T-helper 1 cell treated with Interleukin-12 subunit alpha and Interleukin-12 subunit beta and Interleukin-4 antibody, amounts not matched to agents 30 μg/mL and 1 μg/mL, for 36 hours (primary cell): ENCODE measurements around the gene MS4A12.
"Not testable (repeated sequence)": the region's sequence is repeated elsewhere in the genome, so short reads cannot be mapped to it uniquely, and the experiment has no call there.

Source experiments
- H3K27ac Mint-ChIP-seq: one replicate; pipeline ENCODE4 v1.8.0; 2021; ENCODE audit warnings: mild to moderate bottlenecking, mixed read lengths
- H3K27me3 Mint-ChIP-seq: one replicate; pipeline ENCODE4 v1.8.0; 2021; ENCODE audit warnings: low read depth, mixed read lengths
- H3K36me3 Mint-ChIP-seq: one replicate; pipeline ENCODE4 v1.8.0; 2021; ENCODE audit warnings: low read depth, mixed read lengths
- H3K4me1 Mint-ChIP-seq: one replicate; pipeline ENCODE4 v1.8.0; 2021; ENCODE audit warnings: low read depth, mixed read lengths
- H3K4me3 Mint-ChIP-seq: one replicate; pipeline ENCODE4 v1.8.0; 2021; ENCODE audit warnings: mild to moderate bottlenecking, moderate library complexity, mixed read lengths
- H3K9me3 Mint-ChIP-seq: one replicate; pipeline ENCODE4 v1.8.0; 2021; ENCODE audit warnings: mixed read lengths

MS4A12 gene

GRCh38 chr11:60498853-60499252, 6.3 kb downstream of the MS4A12 start:
- H3K27ac Mint-ChIP-seq, result no peak overlapping the region
- no peak overlapping the region for H3K4me3 Mint-ChIP-seq
- peaks cover 50% of the 10 kb centered on the region for H3K27me3 Mint-ChIP-seq

GRCh38 chr11:60500276-60500910, 7.8 kb downstream of the MS4A12 start:
- no peak overlapping the region for H3K27ac Mint-ChIP-seq
- H3K4me3 Mint-ChIP-seq, result no peak overlapping the region
- no peaks in the 10 kb centered on the region for H3K36me3 Mint-ChIP-seq
- H3K27me3 Mint-ChIP-seq, result peaks cover 51% of the 10 kb centered on the region
- H3K4me1 Mint-ChIP-seq, result peaks cover 11% of the 10 kb centered on the region
- no peaks in the 10 kb centered on the region for H3K9me3 Mint-ChIP-seq

More at GRCh38 chr11:60498853-60499252, 6.3 kb downstream of the MS4A12 start:
- Mint-ChIP-seq H3K9me3 (no peaks in the 10 kb centered on the region), H3K36me3 (no peaks in the 10 kb centered on the region), H3K4me1 (peaks cover under 1% of the 10 kb centered on the region)

GRCh38 chr11:60502221-60502775, 9.7 kb downstream of the MS4A12 start:
- no peaks in the 10 kb centered on the region for H3K9me3 Mint-ChIP-seq
- H3K36me3 Mint-ChIP-seq, result no peaks in the 10 kb centered on the region
- H3K27me3 Mint-ChIP-seq, result peaks cover 53% of the 10 kb centered on the region
- peaks cover 11% of the 10 kb centered on the region for H3K4me1 Mint-ChIP-seq
- no peak overlapping the region for H3K4me3 Mint-ChIP-seq
- H3K27ac Mint-ChIP-seq, result no peak overlapping the region

- no peak overlapping the region for H3K27ac Mint-ChIP-seq
- peaks cover 11% of the 10 kb centered on the region for H3K4me1 Mint-ChIP-seq
- H3K9me3 Mint-ChIP-seq, result no peaks in the 10 kb centered on the region
- H3K4me3 Mint-ChIP-seq, result no peak overlapping the region
- peaks cover 42% of the 10 kb centered on the region for H3K27me3 Mint-ChIP-seq
- H3K36me3 Mint-ChIP-seq, result no peaks in the 10 kb centered on the region
Observed at GRCh38 chr11:60504219-60504905, 11.8 kb downstream of the MS4A12 start.

- not testable (repeated sequence) for H3K27ac Mint-ChIP-seq, H3K9me3 Mint-ChIP-seq, H3K36me3 Mint-ChIP-seq, H3K4me1 Mint-ChIP-seq, H3K4me3 Mint-ChIP-seq
- peaks cover 15% of the 10 kb centered on the region for H3K27me3 Mint-ChIP-seq
Observed at GRCh38 chr11:60509609-60510008, 17.0 kb downstream of the MS4A12 start.

- not testable (repeated sequence) for H3K36me3 Mint-ChIP-seq, H3K9me3 Mint-ChIP-seq, H3K4me3 Mint-ChIP-seq, H3K27ac Mint-ChIP-seq, H3K4me1 Mint-ChIP-seq
- peaks cover 11% of the 10 kb centered on the region for H3K27me3 Mint-ChIP-seq
Observed at GRCh38 chr11:60510209-60510608, 17.6 kb downstream of the MS4A12 start.

- Mint-ChIP-seq H3K27ac (no peak overlapping the region), H3K4me1 (no peaks in the 10 kb centered on the region)
Observed at GRCh38 chr11:60511393-60511792, 18.8 kb downstream of the MS4A12 start.

GRCh38 chr11:60512651-60513225, 20.2 kb downstream of the MS4A12 start:
- Mint-ChIP-seq H3K36me3 (no peaks in the 10 kb centered on the region), H3K4me3 (no peak overlapping the region), H3K9me3 (no peaks in the 10 kb centered on the region), H3K27me3 (peaks cover 3% of the 10 kb centered on the region), H3K27ac (no peak overlapping the region), H3K4me1 (no peaks in the 10 kb centered on the region)

More at GRCh38 chr11:60511393-60511792, 18.8 kb downstream of the MS4A12 start:
- Mint-ChIP-seq H3K27me3 (peaks cover 6% of the 10 kb centered on the region), H3K36me3 (no peaks in the 10 kb centered on the region), H3K4me3 (no peak overlapping the region), H3K9me3 (no peaks in the 10 kb centered on the region)

- no peaks in the 10 kb centered on the region for H3K36me3 Mint-ChIP-seq
- peaks cover 4% of the 10 kb centered on the region for H3K27me3 Mint-ChIP-seq
- no peaks in the 10 kb centered on the region for H3K4me1 Mint-ChIP-seq
- H3K4me3 Mint-ChIP-seq, result no peak overlapping the region
- no peaks in the 10 kb centered on the region for H3K9me3 Mint-ChIP-seq
- H3K27ac Mint-ChIP-seq, result no peak overlapping the region
Observed at GRCh38 chr11:60513496-60514460, 21.2 kb downstream of the MS4A12 start.

- Mint-ChIP-seq H3K9me3 (no peaks in the 10 kb centered on the region), H3K4me1 (no peaks in the 10 kb centered on the region), H3K27me3 (peaks cover 8% of the 10 kb centered on the region), H3K4me3 (no peak within 1 kb of the TSS), H3K27ac (no peak within 1 kb of the TSS), H3K36me3 (no peaks in the 10 kb centered on the region)
Observed at GRCh38 chr11:60515144-60515855, 22.7 kb downstream of the MS4A12 start, which contains the start of gene MS4A13. TSS of gene MS4A13 (plus strand) at chr11:60515392. CDS start at chr11:60518084, 2,692 bp downstream.

- no peak overlapping the region for H3K4me3 Mint-ChIP-seq
- peaks cover 5% of the 10 kb centered on the region for H3K27me3 Mint-ChIP-seq
- H3K27ac Mint-ChIP-seq, result no peak overlapping the region
- H3K36me3 Mint-ChIP-seq, result no peaks in the 10 kb centered on the region
- no peaks in the 10 kb centered on the region for H3K4me1 Mint-ChIP-seq
- H3K9me3 Mint-ChIP-seq, result peaks cover 4% of the 10 kb centered on the region
Observed at GRCh38 chr11:60528465-60528864, 35.9 kb downstream of the MS4A12 start.

GRCh38 chr11:60528934-60529333, 36.4 kb downstream of the MS4A12 start:
- Mint-ChIP-seq H3K9me3 (peaks cover 4% of the 10 kb centered on the region), H3K4me1 (no peaks in the 10 kb centered on the region), H3K36me3 (no peaks in the 10 kb centered on the region), H3K4me3 (no peak overlapping the region), H3K27ac (no peak overlapping the region), H3K27me3 (peaks cover 5% of the 10 kb centered on the region)

GRCh38 chr11:60530454-60531100, 38.0 kb downstream of the MS4A12 start:
- Mint-ChIP-seq H3K36me3 (no peaks in the 10 kb centered on the region), H3K4me1 (no peaks in the 10 kb centered on the region), H3K9me3 (peaks cover 4% of the 10 kb centered on the region), H3K27ac (no peak overlapping the region), H3K27me3 (peaks cover 5% of the 10 kb centered on the region), H3K4me3 (no peak overlapping the region)
